Measurements from ENCODE around the gene SIPA1.

SIPA1 gene

DNA sequence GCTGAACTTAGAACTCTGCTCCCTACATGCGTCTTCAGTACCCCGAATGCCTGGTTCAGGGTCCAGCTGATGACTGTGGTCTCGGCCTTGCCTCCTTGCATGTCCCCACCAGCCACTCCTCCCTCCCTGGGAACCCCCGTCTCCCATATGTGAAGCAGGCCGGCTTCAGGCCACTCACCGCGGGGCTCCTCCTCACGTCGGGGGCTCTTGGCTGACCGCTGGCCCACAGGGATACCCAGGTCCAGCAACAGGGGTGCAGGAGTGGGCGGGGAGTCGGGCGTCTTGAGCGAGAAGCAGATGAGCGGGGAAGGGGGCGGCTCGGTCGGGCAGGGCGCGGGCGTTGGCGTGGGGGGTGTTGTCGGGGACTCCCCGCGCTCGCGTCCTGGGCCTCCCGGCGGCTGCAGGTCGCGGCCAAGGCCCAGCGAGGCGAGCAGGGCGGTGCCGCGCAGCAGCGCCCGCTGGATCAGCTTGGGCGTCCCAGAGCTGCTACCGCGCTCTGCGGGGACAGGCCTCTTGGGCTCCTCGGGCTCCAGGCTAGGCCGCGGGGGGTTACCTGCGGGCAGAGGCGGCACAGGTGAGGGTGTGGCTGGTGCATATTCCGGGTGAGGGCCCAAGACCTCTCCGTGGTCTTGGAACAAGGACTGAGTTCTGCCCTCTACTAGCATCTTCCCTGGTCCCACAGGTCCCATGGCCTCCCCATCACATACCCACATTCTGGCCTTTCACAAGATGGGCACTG lies 38.5 kb upstream of the SIPA1 start:
- Mint-ChIP-seq H3K27me3 (ENCODE audit: low read depth) (no peaks in the 10 kb centered on the region), H3K36me3 (ENCODE audit: low read depth) (peaks cover 30% of the 10 kb centered on the region), H3K4me1 (ENCODE audit: low read depth) (peaks cover 8% of the 10 kb centered on the region), H3K4me3 (no peak overlapping the region), H3K27ac (no peak overlapping the region), H3K9me3 (no peaks in the 10 kb centered on the region)
- no peak for DNase-seq (ENCODE audit: low spot score)

DNA sequence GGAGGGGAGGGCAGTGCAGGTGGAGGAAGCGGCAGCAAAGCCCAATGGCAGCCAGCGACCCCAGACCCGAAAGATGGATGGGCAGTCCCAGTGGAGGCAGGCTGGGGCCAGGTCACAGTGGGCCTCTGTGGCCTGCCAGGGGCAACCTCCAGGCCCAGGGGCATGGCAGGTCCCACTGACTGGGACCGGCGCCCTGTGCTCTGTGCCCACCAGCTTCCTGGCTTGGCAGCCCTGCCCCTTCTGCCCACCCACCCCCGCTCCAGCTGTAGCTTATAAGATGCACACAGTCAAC lies 38.0 kb upstream of the SIPA1 start:
- H3K27me3 Mint-ChIP-seq (ENCODE audit: low read depth): no peaks in the 10 kb centered on the region
- DNase-seq (ENCODE audit: low spot score): no peak
- H3K36me3 Mint-ChIP-seq (ENCODE audit: low read depth): peaks cover 30% of the 10 kb centered on the region
- H3K27ac Mint-ChIP-seq: no peak overlapping the region
- no peak overlapping the region for H3K4me3 Mint-ChIP-seq
- H3K4me1 Mint-ChIP-seq (ENCODE audit: low read depth): peaks cover 7% of the 10 kb centered on the region
- H3K9me3 Mint-ChIP-seq: no peaks in the 10 kb centered on the region

DNA sequence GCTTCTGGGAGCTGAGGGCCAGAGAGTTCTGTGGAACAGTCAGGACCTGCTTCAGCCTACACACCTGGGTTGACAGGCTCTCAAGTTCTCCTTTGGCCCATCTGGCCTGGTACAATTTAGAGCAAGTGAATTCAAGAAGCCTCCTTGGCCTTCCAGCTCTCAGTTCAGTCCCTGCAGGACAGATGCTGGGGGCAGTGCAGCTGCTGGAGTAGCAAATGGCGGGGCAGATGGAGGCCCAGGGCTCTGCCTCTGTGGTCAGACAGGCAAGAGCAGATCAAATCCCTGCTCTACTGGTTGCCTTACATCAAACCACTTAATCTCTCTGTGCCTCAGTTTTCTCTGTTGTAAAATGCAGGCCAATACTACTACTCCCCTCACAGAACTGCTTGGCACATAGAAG lies 33.6 kb upstream of the SIPA1 start:
- H3K9me3 Mint-ChIP-seq: no peaks in the 10 kb centered on the region
- peaks cover 6% of the 10 kb centered on the region for H3K4me1 Mint-ChIP-seq (ENCODE audit: low read depth)
- no peak overlapping the region for H3K27ac Mint-ChIP-seq
- DNase-seq (ENCODE audit: low spot score): no peak
- H3K36me3 Mint-ChIP-seq (ENCODE audit: low read depth): peaks cover 38% of the 10 kb centered on the region
- H3K27me3 Mint-ChIP-seq (ENCODE audit: low read depth): no peaks in the 10 kb centered on the region
- H3K4me3 Mint-ChIP-seq: no peak overlapping the region

DNA sequence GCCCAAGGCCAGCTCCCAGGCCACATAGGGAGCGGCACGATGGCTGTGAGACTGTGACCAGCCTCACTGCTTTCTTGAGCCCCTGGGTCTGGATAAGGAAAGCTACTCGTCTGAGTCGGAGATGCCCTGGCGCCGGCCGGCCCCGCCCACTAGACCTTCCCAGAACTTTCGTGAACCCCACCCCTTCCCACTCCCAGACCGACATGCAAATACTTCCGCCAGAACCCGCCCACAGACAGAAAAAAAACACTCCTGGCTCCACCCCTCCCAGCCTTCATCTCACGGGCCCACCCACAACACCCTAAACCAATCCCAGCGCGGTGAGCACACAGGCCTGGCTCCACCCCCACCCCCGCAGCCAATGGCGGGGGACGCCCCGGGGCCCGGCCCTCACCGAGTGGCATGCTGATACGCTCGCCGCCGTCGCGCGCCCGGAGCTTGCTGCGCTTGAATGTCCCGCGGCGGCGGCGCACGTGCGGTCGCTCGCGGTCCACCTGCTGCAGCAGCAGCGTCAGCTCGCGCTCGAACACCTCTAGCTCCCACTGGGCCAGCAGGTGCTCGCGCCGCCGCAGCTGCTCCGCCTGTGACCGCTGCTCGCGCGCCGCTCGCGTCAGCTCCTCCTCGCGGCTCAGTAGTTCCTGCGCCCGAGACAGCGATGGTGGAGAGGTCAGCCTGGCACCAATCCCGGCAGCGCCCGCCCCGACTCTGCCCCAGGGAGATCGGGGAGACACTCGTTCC lies 30.9 kb upstream of the SIPA1 start:
- Mint-ChIP-seq H3K4me1 (ENCODE audit: low read depth) (peaks cover 24% of the 10 kb centered on the region), H3K9me3 (no peaks in the 10 kb centered on the region), H3K27me3 (ENCODE audit: low read depth) (no peaks in the 10 kb centered on the region), H3K4me3 (no peak overlapping the region), H3K27ac (no peak overlapping the region), H3K36me3 (ENCODE audit: low read depth) (peaks cover 43% of the 10 kb centered on the region)
- DNase-seq (ENCODE audit: low spot score): no peak

DNA sequence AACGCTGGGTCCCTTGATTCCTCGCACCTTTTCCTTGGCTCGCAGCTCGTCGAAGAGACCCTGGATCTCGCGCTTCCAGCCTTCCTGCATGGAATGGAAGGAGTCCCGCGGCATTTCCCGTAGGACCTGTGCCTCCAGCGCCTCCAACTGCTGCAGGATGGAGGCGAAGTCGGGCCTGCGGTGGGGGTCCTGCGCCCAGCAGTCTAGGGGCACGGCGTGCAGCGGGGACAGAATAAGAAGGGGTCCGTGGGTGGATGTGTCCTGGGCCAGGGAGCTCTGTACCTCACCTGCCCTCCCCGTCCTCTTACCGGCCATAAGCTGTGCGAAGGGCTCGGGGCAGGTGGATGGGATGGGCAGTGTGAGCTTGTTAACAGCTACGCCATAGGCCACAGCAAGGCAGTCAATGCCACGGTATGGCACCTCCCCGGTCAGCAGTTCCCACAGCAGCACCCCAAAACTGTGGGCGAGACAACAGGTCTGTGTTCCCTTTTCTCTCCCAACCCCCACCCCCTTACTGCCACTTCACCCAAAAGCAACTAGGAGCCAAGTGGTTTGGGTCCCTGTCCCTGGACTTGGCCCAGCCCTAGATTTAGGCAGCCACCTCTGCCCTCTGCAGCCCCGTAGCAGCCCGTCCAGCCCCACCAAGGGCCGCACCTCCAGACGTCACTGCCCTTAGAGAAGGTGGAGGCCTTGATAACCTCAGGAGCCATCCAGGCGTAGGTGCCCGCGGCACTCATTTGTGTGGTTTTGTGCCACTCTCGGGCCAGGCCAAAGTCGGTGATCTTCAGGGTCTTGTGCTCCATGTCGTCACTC lies 30.1 kb upstream of the SIPA1 start:
- DNase-seq (ENCODE audit: low spot score): no peak
- Mint-ChIP-seq H3K36me3 (ENCODE audit: low read depth) (peaks cover 47% of the 10 kb centered on the region), H3K27ac (no peak overlapping the region), H3K4me1 (ENCODE audit: low read depth) (peaks cover 30% of the 10 kb centered on the region), H3K27me3 (ENCODE audit: low read depth) (no peaks in the 10 kb centered on the region), H3K9me3 (no peaks in the 10 kb centered on the region), H3K4me3 (no peak overlapping the region)

DNA sequence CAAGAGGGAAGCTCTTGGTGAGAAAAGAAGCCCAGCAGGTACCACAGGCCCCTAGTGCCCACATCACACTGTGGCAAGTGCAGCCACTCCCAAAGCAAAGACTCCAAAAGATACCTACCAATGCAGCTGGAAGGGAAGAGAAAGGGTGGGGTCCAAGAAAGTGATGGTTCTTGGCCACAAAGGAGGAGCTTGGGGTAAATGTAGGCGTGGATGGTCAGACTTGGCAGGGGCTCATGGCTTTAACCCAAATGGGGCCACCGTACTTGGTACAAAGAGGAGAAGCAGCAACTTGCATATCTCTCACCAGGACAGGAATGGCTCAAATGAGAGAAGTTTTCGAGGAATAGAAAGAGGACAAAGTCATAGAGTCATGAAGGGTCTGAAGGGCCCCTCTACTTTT lies 28.7 kb upstream of the SIPA1 start:
- H3K4me3 Mint-ChIP-seq: peak overlapping the region; percentile 12
- peak overlapping the region; percentile 69 for H3K27ac Mint-ChIP-seq
- no peak for DNase-seq (ENCODE audit: low spot score)
- H3K36me3 Mint-ChIP-seq (ENCODE audit: low read depth): peaks cover 42% of the 10 kb centered on the region
- H3K4me1 Mint-ChIP-seq (ENCODE audit: low read depth): peaks cover 30% of the 10 kb centered on the region
- no peaks in the 10 kb centered on the region for H3K9me3 Mint-ChIP-seq
- no peaks in the 10 kb centered on the region for H3K27me3 Mint-ChIP-seq (ENCODE audit: low read depth)

DNA sequence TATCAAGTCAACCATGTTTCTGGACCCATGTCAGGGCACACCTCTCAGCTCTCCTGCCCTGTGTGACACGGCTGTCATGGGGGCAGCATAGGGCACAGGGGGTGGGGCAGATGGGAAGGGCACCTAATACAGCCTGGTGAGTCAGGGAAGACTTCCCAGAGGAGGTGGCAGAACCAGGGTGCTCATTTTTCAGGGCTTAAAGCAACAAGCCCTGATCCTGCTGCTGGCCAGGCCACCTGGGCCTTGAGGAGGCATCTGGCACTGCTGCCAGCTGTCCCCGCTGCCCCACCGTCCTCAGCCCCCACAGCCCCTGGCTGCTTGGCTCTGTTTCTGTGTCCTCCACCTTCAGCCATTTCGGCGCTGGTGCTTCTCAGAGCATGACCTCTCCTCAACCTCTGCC lies 28.2 kb upstream of the SIPA1 start:
- Mint-ChIP-seq H3K36me3 (ENCODE audit: low read depth) (peaks cover 40% of the 10 kb centered on the region), H3K4me1 (ENCODE audit: low read depth) (peaks cover 30% of the 10 kb centered on the region)

DNA sequence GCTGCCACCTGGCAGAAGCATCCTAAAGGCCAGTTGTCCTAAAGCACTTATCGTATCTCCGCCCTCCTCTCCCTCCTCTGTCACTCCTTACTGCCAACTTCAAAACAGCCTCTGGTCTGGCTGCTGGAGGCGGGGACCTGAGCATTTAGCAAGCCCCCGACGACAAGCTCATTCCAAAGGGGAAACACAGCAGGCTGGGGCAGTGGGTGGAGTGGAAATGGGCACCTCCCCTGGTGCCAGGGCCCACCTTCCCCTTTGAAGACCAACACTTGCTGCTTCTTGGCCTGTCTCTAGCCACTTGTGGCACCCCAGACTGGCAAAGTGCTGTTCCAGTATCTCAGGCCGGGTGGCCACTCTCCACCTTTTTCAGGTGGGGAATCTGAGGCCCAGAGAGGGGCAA lies 27.5 kb upstream of the SIPA1 start:
- Mint-ChIP-seq H3K9me3 (no peaks in the 10 kb centered on the region), H3K36me3 (ENCODE audit: low read depth) (peaks cover 40% of the 10 kb centered on the region), H3K4me3 (peak overlapping the region; percentile 41), H3K4me1 (ENCODE audit: low read depth) (peaks cover 30% of the 10 kb centered on the region), H3K27ac (peak overlapping the region; percentile 65), H3K27me3 (ENCODE audit: low read depth) (peaks cover under 1% of the 10 kb centered on the region)
- no peak for DNase-seq (ENCODE audit: low spot score)

More for the DNA sequence above, 28.2 kb upstream of the SIPA1 start:
- Mint-ChIP-seq H3K27ac (peak overlapping the region; percentile 69), H3K27me3 (ENCODE audit: low read depth) (no peaks in the 10 kb centered on the region), H3K4me3 (peak overlapping the region; percentile 11), H3K9me3 (no peaks in the 10 kb centered on the region)
- no peak for DNase-seq (ENCODE audit: low spot score)

DNA sequence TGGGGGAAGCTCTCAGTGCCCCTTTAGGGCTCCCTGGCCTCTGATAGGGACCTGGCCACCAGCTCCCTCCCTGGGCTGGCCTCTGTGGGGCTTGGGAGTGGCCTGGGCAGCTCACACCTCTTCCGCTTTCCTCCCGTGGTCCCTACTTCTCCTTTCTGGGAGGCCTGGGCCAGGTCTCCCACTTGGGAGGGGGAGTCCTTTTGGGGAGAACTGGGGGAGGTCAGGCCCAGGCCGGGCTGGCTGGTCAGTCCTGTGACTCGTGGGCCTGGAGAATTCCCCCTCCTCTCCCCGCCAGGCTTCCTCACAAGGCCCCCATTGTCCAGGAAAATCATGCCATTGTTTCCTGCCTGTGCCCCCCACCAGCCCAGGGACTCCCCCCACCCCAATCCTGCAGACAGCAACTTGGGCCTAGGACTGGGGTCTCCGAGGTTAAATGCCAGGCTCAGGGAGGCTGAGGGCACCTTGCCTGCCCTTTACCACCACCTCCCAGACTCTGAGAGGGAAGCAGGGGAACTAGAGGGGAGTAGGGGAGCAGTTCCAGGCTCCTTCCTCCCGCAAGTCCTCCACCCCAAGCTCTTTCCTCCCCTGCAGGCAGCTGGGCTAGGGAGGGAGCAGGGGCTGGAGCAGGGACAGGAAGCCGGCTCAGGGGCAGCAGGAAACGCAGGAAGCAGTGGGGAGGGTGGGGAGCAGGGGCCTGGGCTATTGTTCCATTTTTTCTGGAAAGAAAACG lies 26.7 kb upstream of the SIPA1 start:
- Mint-ChIP-seq H3K4me3 (peak overlapping the region; percentile 91), H3K27ac (peak overlapping the region; percentile 77), H3K27me3 (ENCODE audit: low read depth) (peaks cover 3% of the 10 kb centered on the region), H3K9me3 (no peaks in the 10 kb centered on the region), H3K36me3 (ENCODE audit: low read depth) (peaks cover 35% of the 10 kb centered on the region), H3K4me1 (ENCODE audit: low read depth) (peaks cover 30% of the 10 kb centered on the region)
- DNase-seq (ENCODE audit: low spot score): no peak

DNA sequence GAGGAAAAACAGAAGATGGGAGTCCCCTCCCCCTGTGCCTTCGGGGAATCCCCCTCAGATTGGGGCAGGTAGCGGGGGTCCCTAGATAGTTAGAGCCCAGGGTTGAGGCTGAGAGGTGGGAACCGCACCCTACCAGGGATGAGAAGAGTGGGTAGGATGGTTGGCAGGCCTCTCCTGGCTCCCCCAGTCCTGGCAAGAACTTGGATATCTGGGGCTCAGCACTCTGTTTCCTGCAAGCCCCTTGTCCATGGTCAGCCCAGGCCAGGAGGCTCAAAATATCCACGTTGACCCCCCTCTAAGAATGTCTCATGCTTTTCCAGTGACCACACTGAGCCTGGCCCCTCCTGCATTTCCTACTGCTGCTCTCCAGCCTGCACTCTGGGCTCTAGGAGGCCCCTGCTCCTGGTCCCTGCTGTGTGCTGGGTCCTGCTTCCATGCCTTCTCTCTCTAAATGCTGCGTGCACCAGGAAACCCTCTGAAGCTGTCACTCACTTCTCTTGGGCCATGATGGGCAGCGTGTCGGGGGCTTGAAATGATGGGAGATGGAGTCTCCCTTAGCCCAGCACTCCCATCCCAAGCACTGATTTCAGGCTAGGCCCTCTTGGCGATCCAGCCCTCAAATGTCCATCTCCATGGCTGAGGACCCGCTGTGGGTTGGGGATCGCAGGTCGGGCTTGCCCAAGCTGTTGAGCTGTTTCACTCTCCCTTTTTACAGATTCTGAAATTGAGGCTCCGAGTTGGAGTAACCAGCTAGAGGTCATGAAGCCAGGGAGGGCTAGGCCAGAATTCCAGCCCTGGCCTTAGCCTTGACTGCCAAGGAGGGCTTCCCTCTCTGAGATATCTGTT lies 25.9 kb upstream of the SIPA1 start:
- peaks cover 37% of the 10 kb centered on the region for H3K4me1 Mint-ChIP-seq (ENCODE audit: low read depth)
- H3K4me3 Mint-ChIP-seq: peak overlapping the region; percentile 91
- DNase-seq (ENCODE audit: low spot score): no peak
- H3K9me3 Mint-ChIP-seq: no peaks in the 10 kb centered on the region
- H3K27me3 Mint-ChIP-seq (ENCODE audit: low read depth): peaks cover 3% of the 10 kb centered on the region
- peak overlapping the region; percentile 93 for H3K27ac Mint-ChIP-seq
- peaks cover 35% of the 10 kb centered on the region for H3K36me3 Mint-ChIP-seq (ENCODE audit: low read depth)

DNA sequence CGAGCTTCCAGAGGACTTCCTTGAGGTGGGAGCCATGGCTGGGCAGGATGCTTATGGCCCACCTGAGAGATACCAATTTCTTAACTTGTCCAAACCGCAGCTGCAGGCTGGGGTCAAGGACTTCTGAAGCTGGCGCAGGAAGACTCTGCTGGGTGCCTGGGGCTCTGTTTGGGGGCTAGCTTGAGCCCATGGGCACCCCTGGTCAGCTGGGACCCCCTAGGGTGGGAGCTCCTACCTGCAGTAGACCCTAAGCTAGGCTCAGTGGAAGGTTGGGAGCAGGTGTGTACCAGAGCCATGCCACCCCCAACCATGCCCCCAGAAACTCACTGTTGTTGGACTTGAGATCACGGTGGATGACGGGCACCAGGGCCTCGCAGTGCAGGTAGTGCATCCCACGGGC lies 25.2 kb upstream of the SIPA1 start:
- Mint-ChIP-seq H3K36me3 (ENCODE audit: low read depth) (peaks cover 39% of the 10 kb centered on the region), H3K27me3 (ENCODE audit: low read depth) (peaks cover 3% of the 10 kb centered on the region), H3K4me1 (ENCODE audit: low read depth) (peaks cover 38% of the 10 kb centered on the region), H3K9me3 (no peaks in the 10 kb centered on the region), H3K4me3 (peak overlapping the region; percentile 91), H3K27ac (peak overlapping the region; percentile 93)
- no peak for DNase-seq (ENCODE audit: low spot score)

DNA sequence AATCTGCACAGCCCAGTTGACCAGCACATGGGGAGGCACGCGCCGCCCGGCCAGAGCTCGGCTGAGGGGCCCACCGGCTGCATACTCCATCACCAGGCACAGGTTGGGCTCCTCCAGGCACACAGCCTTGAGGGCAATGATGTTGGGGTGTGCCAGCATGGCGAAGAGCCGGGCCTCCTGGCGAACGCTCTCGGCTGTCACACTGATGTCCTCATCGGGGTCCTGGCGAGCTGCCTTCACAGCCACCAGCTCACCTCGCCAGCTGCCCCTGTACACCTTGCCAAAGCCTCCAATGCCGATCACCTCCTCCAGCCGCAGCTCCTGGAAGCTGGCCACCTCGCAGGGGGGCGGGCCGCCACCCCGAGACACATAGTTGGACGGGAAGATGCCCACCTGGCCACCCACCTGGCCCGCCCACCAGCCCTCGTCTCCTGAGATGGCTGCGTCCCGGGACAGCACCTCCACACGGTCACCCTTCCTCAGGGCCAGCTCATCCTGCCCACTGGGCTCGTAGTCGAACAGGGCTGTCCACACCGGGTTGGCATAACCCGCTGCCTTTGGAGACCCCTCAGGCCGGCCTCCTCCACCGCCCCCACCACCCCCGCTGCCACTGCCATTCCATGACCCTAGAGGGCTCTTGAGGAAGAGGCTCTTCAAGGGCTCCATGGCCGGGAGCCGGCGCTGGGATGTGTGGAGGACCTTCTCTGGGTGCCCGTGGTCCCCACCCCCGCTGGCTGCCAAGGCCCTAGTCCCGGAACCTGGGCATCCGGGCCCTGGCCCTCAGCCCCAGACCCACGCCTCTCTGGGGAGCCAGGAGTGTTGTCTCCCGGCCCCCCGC lies 24.6 kb upstream of the SIPA1 start:
- peak overlapping the region; percentile 93 for H3K27ac Mint-ChIP-seq
- H3K36me3 Mint-ChIP-seq (ENCODE audit: low read depth): peaks cover 35% of the 10 kb centered on the region
- H3K27me3 Mint-ChIP-seq (ENCODE audit: low read depth): peaks cover 3% of the 10 kb centered on the region
- H3K4me3 Mint-ChIP-seq: peak overlapping the region; percentile 91
- H3K4me1 Mint-ChIP-seq (ENCODE audit: low read depth): peaks cover 38% of the 10 kb centered on the region
- H3K9me3 Mint-ChIP-seq: no peaks in the 10 kb centered on the region
- DNase-seq (ENCODE audit: low spot score): no peak

All from T-helper 2 cell treated with Interferon-gamma antibody and Interleukin-4, amounts not matched to agents 5 μg/mL and 100 μg/mL, for 36 hours (primary cell).